ENCODE data around the gene INTS1. TPM values are rescaled to one million over a fixed set of nuclear protein-coding genes. Genes with fewer than 3 reads are reported as not detected.

INTS1 gene
- polyA plus RNA-seq, 2 of the 4 experiments (the other 2 are of a cell fraction), result 14.6 to 48.1 TPM

DNA sequence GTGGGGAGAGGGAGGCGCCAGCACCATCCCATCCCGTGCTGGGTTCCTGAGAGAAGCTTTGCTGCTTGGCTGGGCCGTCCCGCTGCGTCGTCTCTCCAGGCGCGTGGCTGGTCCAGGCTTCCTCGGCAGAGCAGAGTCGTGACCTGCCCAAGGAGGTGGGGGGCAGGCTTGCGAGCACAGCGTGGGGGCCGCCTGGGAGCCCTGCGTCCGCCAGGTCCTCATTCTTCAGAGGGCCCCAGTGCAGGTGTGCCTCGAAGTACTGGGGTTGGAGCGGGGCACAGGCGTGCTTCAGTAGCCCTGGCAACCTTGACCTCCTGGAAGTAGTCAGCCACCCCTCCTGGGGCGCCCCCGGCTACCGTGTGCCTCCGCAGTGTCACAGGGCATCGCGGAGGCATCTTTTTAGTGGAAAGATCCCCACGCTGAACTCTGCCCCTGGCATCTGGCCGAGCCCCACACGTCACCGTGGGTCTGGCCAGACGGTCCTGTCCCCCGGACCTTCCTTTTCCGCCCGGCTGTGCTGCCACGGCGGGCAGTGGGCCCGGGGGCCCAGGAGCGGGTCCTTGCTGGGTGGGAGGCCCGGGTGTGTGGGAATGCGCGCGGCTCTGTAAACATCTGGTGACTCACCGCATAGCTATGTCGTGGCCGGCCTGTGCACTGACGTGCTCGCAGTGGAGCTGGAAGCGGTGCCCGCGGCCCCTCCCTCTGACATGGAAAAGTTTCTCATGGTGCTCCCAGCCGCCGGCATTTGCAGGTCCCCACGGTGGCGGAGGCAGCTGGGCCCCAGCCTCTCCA, 32.8 kb upstream of the INTS1 start (continued):
- TF ChIP-seq SREBF2 (IDR thresholded peaks at IDR 0.05), result no peak
- no peak for TF ChIP-seq RNF2 (IDR thresholded peaks at IDR 0.05; ENCODE audit: borderline replicate concordance, low read depth)
- peak; percentile 93 to 98 for TF ChIP-seq JUN (IDR thresholded peaks at IDR 0.05)
- no peak for TF ChIP-seq POLR2A (IDR thresholded peaks at IDR 0.05; ENCODE audit: low read length)

DNA sequence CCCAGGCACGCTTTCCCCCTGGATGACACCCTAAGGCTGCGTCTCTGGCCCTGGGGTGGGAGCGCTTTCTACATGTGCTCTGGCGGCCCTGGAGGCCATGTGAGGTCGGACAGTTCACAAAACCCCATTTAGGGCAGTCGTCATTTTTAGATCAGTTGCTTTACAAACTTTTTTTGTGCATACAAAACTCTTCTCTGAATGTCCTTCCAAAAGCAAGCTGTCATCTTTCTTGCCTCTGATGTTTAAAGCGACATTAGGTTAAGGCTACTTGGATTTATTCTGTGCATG, 32.2 kb upstream of the INTS1 start:
- 37% methylated on average over 7 of the region's 7 CpGs for WGBS (ENCODE audit: missing lambda C conversion rate)
- no peaks in the 10 kb centered on the region for H3K9me3 ChIP-seq

DNA sequence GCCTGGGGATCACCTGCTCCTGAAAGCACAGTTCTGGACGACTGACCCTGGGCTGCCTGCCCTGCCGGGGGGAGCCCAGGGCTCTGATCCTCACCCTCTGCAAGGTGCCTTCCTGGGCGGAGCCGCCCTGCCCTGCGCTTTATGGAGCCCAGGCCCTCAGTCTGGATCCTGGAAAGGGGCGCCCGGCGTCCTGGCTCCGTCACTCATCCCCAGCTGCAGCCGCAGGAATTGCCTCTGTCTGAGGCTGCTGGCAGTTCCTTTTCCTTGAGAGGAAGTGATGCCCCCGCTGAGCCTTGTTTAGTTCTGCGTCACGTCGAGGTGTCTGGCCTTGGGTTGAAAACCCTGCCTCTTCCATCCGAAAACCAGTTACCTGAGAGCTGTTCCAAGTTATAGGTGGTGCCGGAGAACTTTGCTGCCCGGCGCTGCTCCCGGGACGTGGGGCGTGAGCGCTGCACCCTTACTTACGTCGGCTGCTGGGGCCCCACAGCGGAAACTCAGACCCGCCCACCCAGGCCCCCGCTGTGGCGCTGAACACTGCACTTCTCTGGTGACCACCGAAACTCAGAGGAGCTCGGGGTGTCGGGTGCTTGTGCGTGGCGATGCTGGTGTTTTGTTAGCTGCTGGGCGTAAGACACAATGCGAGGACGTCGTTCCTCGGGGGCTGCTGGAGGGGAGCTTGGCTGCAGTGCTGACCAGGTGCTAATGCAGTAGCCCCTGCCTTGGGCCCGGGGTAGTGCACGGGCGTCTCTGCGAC, 31.7 kb upstream of the INTS1 start:
- H3K4me1 ChIP-seq, result peaks cover 62% of the 10 kb centered on the region
- H3K27ac ChIP-seq, result peak overlapping the region; percentile 97 to 98
- peak overlapping the region; percentile 98 for H3K4me3 ChIP-seq
- TF ChIP-seq HDAC2 (IDR thresholded peaks at IDR 0.05), result no peak
- no peak for TF ChIP-seq POLR2AphosphoS2 (conservative IDR thresholded peaks at IDR 0.05; ENCODE audit: low read length)
- TF ChIP-seq RFX5 (IDR thresholded peaks at IDR 0.05), result no peak
- no peak for TF ChIP-seq CEBPB (IDR thresholded peaks at IDR 0.05)
- TF ChIP-seq FOXS1 (CRISPR knock-in tag; IDR thresholded peaks at IDR 0.05), result no peak
- no peak for TF ChIP-seq HEYL (CRISPR knock-in tag; IDR thresholded peaks at IDR 0.05)
- TF ChIP-seq, protein P1, sequence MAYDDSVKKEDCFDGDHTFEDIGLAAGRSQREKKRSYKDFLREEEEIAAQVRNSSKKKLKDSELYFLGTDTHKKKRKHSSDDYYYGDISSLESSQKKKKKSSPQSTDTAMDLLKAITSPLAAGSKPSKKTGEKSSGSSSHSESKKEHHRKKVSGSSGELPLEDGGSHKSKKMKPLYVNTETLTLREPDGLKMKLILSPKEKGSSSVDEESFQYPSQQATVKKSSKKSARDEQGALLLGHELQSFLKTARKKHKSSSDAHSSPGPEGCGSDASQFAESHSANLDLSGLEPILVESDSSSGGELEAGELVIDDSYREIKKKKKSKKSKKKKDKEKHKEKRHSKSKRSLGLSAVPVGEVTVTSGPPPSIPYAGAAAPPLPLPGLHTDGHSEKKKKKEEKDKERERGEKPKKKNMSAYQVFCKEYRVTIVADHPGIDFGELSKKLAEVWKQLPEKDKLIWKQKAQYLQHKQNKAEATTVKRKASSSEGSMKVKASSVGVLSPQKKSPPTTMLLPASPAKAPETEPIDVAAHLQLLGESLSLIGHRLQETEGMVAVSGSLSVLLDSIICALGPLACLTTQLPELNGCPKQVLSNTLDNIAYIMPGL (CRISPR knock-in tag; IDR thresholded peaks at IDR 0.05; ENCODE audit: borderline replicate concordance), result no peak
- peak; percentile 65 for TF ChIP-seq EHF (CRISPR knock-in tag; IDR thresholded peaks at IDR 0.05)
- TF ChIP-seq CHD4 (IDR thresholded peaks at IDR 0.05; ENCODE audit: borderline replicate concordance), result no peak
- no peak for TF ChIP-seq RNF2 (IDR thresholded peaks at IDR 0.05; ENCODE audit: borderline replicate concordance, low read depth)
- TF ChIP-seq, protein P2, sequence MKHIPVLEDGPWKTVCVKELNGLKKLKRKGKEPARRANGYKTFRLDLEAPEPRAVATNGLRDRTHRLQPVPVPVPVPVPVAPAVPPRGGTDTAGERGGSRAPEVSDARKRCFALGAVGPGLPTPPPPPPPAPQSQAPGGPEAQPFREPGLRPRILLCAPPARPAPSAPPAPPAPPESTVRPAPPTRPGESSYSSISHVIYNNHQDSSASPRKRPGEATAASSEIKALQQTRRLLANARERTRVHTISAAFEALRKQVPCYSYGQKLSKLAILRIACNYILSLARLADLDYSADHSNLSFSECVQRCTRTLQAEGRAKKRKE (CRISPR knock-in tag; IDR thresholded peaks at IDR 0.05; ENCODE audit: low read depth), result 0 out of 2 replicates have a peak, but pooled peaks have one; percentile 9
- peak; percentile 9; the same call in 1 of the 2 replicates for TF ChIP-seq HOXB13 (CRISPR knock-in tag; IDR thresholded peaks at IDR 0.05; ENCODE audit: low read depth)
- TF ChIP-seq HOXB5 (CRISPR knock-in tag; IDR thresholded peaks at IDR 0.05), result no peak; the same call in 1 of the 2 replicates
- TF ChIP-seq, protein P3, sequence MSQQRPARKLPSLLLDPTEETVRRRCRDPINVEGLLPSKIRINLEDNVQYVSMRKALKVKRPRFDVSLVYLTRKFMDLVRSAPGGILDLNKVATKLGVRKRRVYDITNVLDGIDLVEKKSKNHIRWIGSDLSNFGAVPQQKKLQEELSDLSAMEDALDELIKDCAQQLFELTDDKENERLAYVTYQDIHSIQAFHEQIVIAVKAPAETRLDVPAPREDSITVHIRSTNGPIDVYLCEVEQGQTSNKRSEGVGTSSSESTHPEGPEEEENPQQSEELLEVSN (IDR thresholded peaks at IDR 0.05; ENCODE audit: borderline replicate concordance, low read depth), result no peak
- TF ChIP-seq EP300 (IDR thresholded peaks at IDR 0.05), result no peak
- TF ChIP-seq, protein P4, sequence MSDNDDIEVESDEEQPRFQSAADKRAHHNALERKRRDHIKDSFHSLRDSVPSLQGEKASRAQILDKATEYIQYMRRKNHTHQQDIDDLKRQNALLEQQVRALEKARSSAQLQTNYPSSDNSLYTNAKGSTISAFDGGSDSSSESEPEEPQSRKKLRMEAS (IDR thresholded peaks at IDR 0.05), result no peak
- no peaks in the 10 kb centered on the region for H3K9me3 ChIP-seq
- peak overlapping the region; percentile 98 for H3K4me2 ChIP-seq
- CTCF ChIA-PET, result interaction anchor here (0.9 to 18.4 kb wide), 7 partner anchors 12 to 103 kb away, joined by 3 to 204 read pairs (median 4); partner anchors contain the start of gene TMEM184A
- POLR2A ChIA-PET, result interaction anchor here (0.9 to 2.4 kb wide), 2 partner anchors 20 to 28 kb away, joined by 3 to 18 read pairs; partner anchors contain the start of gene TMEM184A
- DNase-seq (ENCODE audit: low read depth in 1 of 2, low spot score in 1 of 2) (peak in 1 of 2 experiments; percentile 50), ATAC-seq (no peak), FAIRE-seq (no peak)
- 81% methylated on average over 30 of the region's 42 CpGs for WGBS (ENCODE audit: missing lambda C conversion rate)

More for the DNA sequence above, 32.2 kb upstream of the INTS1 start:
- Histone ChIP-seq H3K27ac (peak overlapping the region; percentile 97 to 98), H3K4me1 (peaks cover 67% of the 10 kb centered on the region), H3K4me2 (peak overlapping the region; percentile 98), H3K4me3 (peak overlapping the region; percentile 98)
- TF ChIP-seq RARB (CRISPR knock-in tag; IDR thresholded peaks at IDR 0.05) (peak; percentile 10; the same call in 1 of the 2 replicates), JUN (IDR thresholded peaks at IDR 0.05) (no peak)
- FAIRE-seq (no peak), DNase-seq (ENCODE audit: low read depth in 1 of 2, low spot score in 1 of 2) (no peak), ATAC-seq (no peak)
- CTCF ChIA-PET, result interaction anchor here (1.1 to 18.4 kb wide), 6 partner anchors 9 to 104 kb away, joined by 4 to 204 read pairs (median 6); partner anchors contain the start of gene TMEM184A
- POLR2A ChIA-PET, result interaction anchor here (0.9 to 2.4 kb wide), 2 partner anchors 19 to 29 kb away, joined by 3 to 18 read pairs; partner anchors contain the start of gene TMEM184A

All from A549 (cell line).